Measurements from ENCODE around the gene ESPNL. TPM values are rescaled to one million over a fixed set of nuclear protein-coding genes. Genes with fewer than 3 reads are reported as not detected.

The ESPNL gene
- total and polyA plus RNA-seq, 2 of the 4 experiments (the other 2 are of a cell fraction), result 2.0 TPM

DNA sequence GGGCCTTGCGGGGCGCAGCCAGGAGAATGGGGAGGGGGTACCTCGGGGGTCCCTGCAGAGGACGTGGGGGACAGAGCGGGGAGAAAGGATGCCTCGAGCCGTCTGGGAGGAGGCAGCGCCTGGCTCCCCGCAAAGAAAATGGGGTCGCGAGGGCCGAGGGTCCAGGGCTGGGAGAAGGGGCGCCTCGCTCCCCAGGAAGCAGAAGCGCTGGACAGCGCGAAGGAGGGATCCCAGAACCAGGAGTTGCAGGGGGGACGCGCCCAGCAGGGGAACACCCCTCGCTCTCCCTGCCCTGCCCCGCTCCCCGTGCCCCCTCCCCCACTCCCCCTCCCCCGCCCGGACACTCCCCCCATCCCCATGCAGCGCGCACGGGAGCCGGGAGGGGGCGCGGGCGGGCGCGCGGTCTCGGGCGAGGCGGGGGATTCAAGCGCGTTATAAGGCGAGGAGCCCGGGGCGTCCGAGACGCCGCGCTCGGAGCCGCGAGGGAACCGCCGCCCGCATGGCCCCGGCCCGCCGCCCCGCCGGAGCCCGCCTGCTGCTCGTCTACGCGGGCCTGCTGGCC is 58.5 kb downstream of the ESPNL start, which contains the start of gene ERFE (continued):
- no peak for TF ChIP-seq ELK1 (IDR thresholded peaks at IDR 0.05; ENCODE audit: borderline replicate concordance, low read depth, low read length)

GRCh38 chr2:238159071-238159539 is 59.0 kb downstream of the ESPNL start:
- Histone ChIP-seq H4K91ac (ENCODE audit: insufficient read depth, low read depth, low read length) (no peak overlapping the region), H3K9ac (ENCODE audit: low read depth, low read length) (peak overlapping the region; percentile 32; the same call in 1 of the 2 replicates), H4K5ac (ENCODE audit: low read depth, low read length) (no peak overlapping the region), H2AFZ (replicated peaks; ENCODE audit: low read length, poor library complexity) (peak overlapping the region; percentile 77), H3K79me1 (ENCODE audit: low read depth in 1 of 2, low read length in 2 of 2) (no peaks in the 10 kb centered on the region; a peak in 1 of 4 replicates), H2BK15ac (ENCODE audit: low read depth, low read length) (no peak overlapping the region), H3K9me3 (ENCODE audit: control insufficient read depth, insufficient read depth, low read length) (no peaks in the 10 kb centered on the region), H3K14ac (replicated peaks; ENCODE audit: low read depth, low read length) (0 out of 2 replicates have a peak overlapping the region, but pooled peaks have one; percentile 0), H3K4ac (ENCODE audit: low read depth, low read length) (no peak overlapping the region), H3K4me3 (ENCODE audit: insufficient read depth, low read depth, low read length) (peak overlapping the region; percentile 44), H3K27me3 (ENCODE audit: control insufficient read depth, insufficient read depth, low read length) (peaks cover 2% of the 10 kb centered on the region; the same call in 1 of the 2 replicates), H2BK20ac (ENCODE audit: low read depth, low read length) (no peak overlapping the region), H3K9me1 (ENCODE audit: insufficient read depth, low read length) (0 out of 2 replicates have a peak, but pooled peaks cover 7% of the 10 kb centered on the region), H3K4me2 (ENCODE audit: low read depth, low read length) (peak overlapping the region; percentile 80), H3K36me3 (ENCODE audit: control insufficient read depth, insufficient read depth, low read length) (no peaks in the 10 kb centered on the region), H3K18ac (ENCODE audit: low read depth, low read length) (no peak overlapping the region), H2BK5ac (ENCODE audit: low read depth, low read length, poor library complexity, severe bottlenecking) (no peak overlapping the region), H3K56ac (ENCODE audit: extremely low read depth, insufficient read depth, low read length) (no peak overlapping the region), H4K8ac (ENCODE audit: low read depth in 2 of 2, low read length in 2 of 2) (no peak overlapping the region), H2AK5ac (ENCODE audit: low read depth, low read length) (no peak overlapping the region), H2AK9ac (replicated peaks; ENCODE audit: low read depth, low read length, poor library complexity) (no peak overlapping the region), H3K23ac (ENCODE audit: low read depth, low read length) (no peak overlapping the region), H2BK120ac (ENCODE audit: low read depth, low read length) (no peak overlapping the region), H3K4me1 (ENCODE audit: control insufficient read depth, insufficient read depth, low read length) (peaks cover 19% of the 10 kb centered on the region), H3K27ac (ENCODE audit: insufficient read depth, low read length) (no peak overlapping the region; the same call in 1 of the 2 replicates), H4K20me1 (ENCODE audit: insufficient read depth, low read length) (no peaks in the 10 kb centered on the region)
- dilution Hi-C loops (cut with HindIII; ENCODE audit: low sequenced_read_pairs, unreplicated experiment) (no loop called here), in situ Hi-C loops (cut with MboI; ENCODE audit: low sequenced_read_pairs) (no loop called here), intact Hi-C loops (cut with micrococcal nuclease) (no loop called here)
- BruUV-seq (replicated peaks), result no TSS peak
- CTCF ChIA-PET, result interaction anchor here (0.6 kb wide), 1 partner anchor 82 kb away, joined by 3 read pairs; no protein-coding TSS in a partner anchor
- TF ChIP-seq FOS (IDR thresholded peaks at IDR 0.05; ENCODE audit: low read depth, low read length) (no peak), RCOR1 (IDR thresholded peaks at IDR 0.05; ENCODE audit: insufficient replicate concordance, low read length) (no peak), NFE2L2 (IDR thresholded peaks at IDR 0.05; ENCODE audit: low read depth, low read length) (no peak), CHD1 (IDR thresholded peaks at IDR 0.05; ENCODE audit: low read depth, low read length) (no peak), RFX5 (IDR thresholded peaks at IDR 0.05; ENCODE audit: low read depth, low read length) (no peak), MAFK (IDR thresholded peaks at IDR 0.05; ENCODE audit: low read depth, low read length) (no peak)
- ATAC-seq (ENCODE audit: low read depth), result peak; percentile 35
- POLR2A ChIA-PET (ENCODE audit: unreplicated experiment), result no interaction called here
- 3% methylated on average over 13 of the region's 52 CpGs; no CpG with 5 or more reads in 1 of the 2 experiments for WGBS, 2 experiments (ENCODE audit: extremely low coverage in 2 of 2, insufficient read length in 1 of 2)
- DNase-seq, result no peak

Data from IMR-90 (cell line).